Suprapubic skin (tissue), 4 donors: Measurements from ENCODE around the gene NFATC2. TPM values are rescaled to one million over a fixed set of nuclear protein-coding genes. Genes with fewer than 3 reads are reported as not detected.

Source experiments
- DNase-seq, 2 donors: peaks; one replicate each; pipeline ENCODE4 v3.0.0-alpha.2; 2019; ENCODE audit warnings: low spot score in 2 of 2
- H3K27ac ChIP-seq: fragments of 200-600 bp; sonication (generic); one replicate; pipeline ENCODE4 v1.5.1; 2019
- H3K27me3 ChIP-seq: fragments of 200-600 bp; sonication (generic); one replicate; pipeline ENCODE4 v1.5.1; 2019
- H3K36me3 ChIP-seq: fragments of 200-600 bp; sonication (generic); one replicate; pipeline ENCODE4 v1.5.1; 2019
- H3K4me1 ChIP-seq: fragments of 200-600 bp; sonication (generic); one replicate; pipeline ENCODE4 v1.5.1; 2019
- H3K4me3 ChIP-seq: fragments of 200-600 bp; sonication (generic); one replicate; pipeline ENCODE4 v1.5.1; 2019; ENCODE audit warnings: mild to moderate bottlenecking
- H3K9me3 ChIP-seq: fragments of 200-600 bp; sonication (generic); one replicate; pipeline ENCODE4 v1.5.1; 2019
- EP300 ChIP-seq: sonication (generic); formaldehyde crosslinking; IDR thresholded peaks from one replicate; pipeline ENCODE4 v1.6.1; 2017; ENCODE audit warnings: antibody characterized with exemption
- POLR2A ChIP-seq, 2 donors: fragments of 450-650 bp; IDR thresholded peaks; one replicate each; pipeline ENCODE4 v1.6.1; 2017; ENCODE audit warnings: antibody characterized with exemption in 2 of 2, mild to moderate bottlenecking in 2 of 2, moderate library complexity in 2 of 2
- POLR2AphosphoS5 ChIP-seq, 3 donors: sonication (generic); formaldehyde crosslinking; IDR thresholded peaks; one replicate each; pipeline ENCODE4 v1.6.1; 2017; ENCODE audit warnings: antibody characterized with exemption in 3 of 3
- WGBS: methylation state at CpG from one replicate; pipeline ENCODE4 v1.1.5; 2018; 5-methylcytosine and 5-hydroxymethylcytosine counted together
- total RNA-seq, 4 donors: library from RNA; depleted of rRNA; stranded (reverse); fragments of >200 nt; gene quantifications; one replicate each; pipeline ENCODE4 v1.1.0, GENCODE V29; 2016
- TF ChIP-seq, protein P1 (sequence below), 2 donors: fragments of 200-600 bp in 1 of 2; fragments of 450-650 bp in 1 of 2; sonication (generic) in 1 of 2; IDR thresholded peaks; one replicate each; pipeline ENCODE4 v1.5.1; 2016 to 2019; ENCODE audit warnings: antibody characterized with exemption in 2 of 2, mild to moderate bottlenecking in 1 of 2, moderate library complexity in 1 of 2

Gene NFATC2
- total RNA-seq, 4 donors from 2014 or later, result 5.4 to 15.7 (median 8.4) TPM

DNA sequence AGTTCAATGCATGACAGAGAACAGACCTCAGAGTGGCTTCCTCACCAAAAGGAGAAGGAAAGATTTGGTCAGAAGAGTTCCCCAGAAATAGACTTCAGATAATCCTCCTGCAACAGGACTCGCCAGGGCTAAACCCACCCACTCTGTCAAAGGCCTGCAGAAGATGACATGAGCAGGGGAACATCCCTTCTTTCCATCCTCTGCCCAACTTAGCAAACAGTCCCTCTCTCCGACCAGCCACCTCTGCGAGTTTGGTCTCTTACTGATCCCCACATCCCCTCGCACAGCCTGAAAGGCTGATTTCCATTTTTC, 7.5 kb downstream of the NFATC2 start:
- DNase-seq, result no peak
- Histone ChIP-seq H3K27me3 (no peaks in the 10 kb centered on the region), H3K4me1 (peaks cover 23% of the 10 kb centered on the region), H3K9me3 (no peaks in the 10 kb centered on the region), H3K36me3 (no peaks in the 10 kb centered on the region), H3K27ac (no peak overlapping the region), H3K4me3 (no peak overlapping the region)
- WGBS, result 85% methylated on average over 4 of the region's 4 CpGs
- TF ChIP-seq POLR2AphosphoS5 (IDR thresholded peaks at IDR 0.05) (no peak), EP300 (no peak), POLR2A (IDR thresholded peaks at IDR 0.05) (no peak)
- TF ChIP-seq, protein P1, sequence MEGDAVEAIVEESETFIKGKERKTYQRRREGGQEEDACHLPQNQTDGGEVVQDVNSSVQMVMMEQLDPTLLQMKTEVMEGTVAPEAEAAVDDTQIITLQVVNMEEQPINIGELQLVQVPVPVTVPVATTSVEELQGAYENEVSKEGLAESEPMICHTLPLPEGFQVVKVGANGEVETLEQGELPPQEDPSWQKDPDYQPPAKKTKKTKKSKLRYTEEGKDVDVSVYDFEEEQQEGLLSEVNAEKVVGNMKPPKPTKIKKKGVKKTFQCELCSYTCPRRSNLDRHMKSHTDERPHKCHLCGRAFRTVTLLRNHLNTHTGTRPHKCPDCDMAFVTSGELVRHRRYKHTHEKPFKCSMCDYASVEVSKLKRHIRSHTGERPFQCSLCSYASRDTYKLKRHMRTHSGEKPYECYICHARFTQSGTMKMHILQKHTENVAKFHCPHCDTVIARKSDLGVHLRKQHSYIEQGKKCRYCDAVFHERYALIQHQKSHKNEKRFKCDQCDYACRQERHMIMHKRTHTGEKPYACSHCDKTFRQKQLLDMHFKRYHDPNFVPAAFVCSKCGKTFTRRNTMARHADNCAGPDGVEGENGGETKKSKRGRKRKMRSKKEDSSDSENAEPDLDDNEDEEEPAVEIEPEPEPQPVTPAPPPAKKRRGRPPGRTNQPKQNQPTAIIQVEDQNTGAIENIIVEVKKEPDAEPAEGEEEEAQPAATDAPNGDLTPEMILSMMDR (IDR thresholded peaks at IDR 0.05), result no peak

- Histone ChIP-seq H3K36me3 (no peaks in the 10 kb centered on the region), H3K4me3 (no peak overlapping the region), H3K27ac (peak overlapping the region; percentile 80), H3K4me1 (peaks cover 26% of the 10 kb centered on the region), H3K9me3 (no peaks in the 10 kb centered on the region), H3K27me3 (no peaks in the 10 kb centered on the region)
- 86% methylated on average over 17 of the region's 19 CpGs for WGBS
- no peak for DNase-seq
- no peak for TF ChIP-seq POLR2A (IDR thresholded peaks at IDR 0.05)
- TF ChIP-seq EP300, result no peak
- TF ChIP-seq, protein P1 (IDR thresholded peaks at IDR 0.05), result no peak
- no peak for TF ChIP-seq POLR2AphosphoS5 (IDR thresholded peaks at IDR 0.05)
Measured at GRCh38 chr20:51533291-51534172, 9.0 kb downstream of the NFATC2 start.

DNA sequence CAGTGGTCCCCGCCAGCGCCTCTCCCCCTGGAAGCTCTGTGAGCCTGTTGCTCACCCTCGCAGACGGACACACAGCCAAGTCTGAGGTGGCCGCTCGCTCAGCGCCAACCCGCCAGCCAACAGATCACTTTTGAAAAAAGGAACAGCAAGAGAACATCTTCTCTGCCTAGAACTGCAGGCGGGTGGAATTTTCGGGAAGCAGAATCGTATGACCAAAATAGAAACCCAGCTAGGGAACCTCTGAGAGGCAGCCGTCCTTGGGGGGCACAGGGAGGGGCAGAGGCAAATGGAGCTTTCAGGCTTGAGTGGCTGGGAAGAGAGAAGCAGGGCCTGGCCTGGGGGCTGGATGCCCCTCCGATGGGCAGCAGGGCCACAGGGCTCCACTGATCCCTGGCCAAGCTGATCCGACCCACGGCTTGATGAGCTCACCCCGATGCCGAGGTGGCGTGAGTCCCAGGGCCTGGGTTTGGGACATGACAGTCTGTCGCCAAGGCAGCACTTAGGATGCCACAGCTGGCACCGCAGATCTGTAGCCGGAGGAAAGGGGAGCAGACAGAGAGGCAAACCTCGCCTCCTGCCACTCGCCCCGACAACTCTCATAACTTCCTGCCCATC, 9.8 kb downstream of the NFATC2 start:
- Histone ChIP-seq H3K9me3 (no peaks in the 10 kb centered on the region), H3K4me1 (peaks cover 27% of the 10 kb centered on the region), H3K27me3 (no peaks in the 10 kb centered on the region), H3K4me3 (no peak overlapping the region), H3K36me3 (no peaks in the 10 kb centered on the region), H3K27ac (peak overlapping the region; percentile 80)
- no peak for TF ChIP-seq POLR2AphosphoS5 (IDR thresholded peaks at IDR 0.05)
- TF ChIP-seq POLR2A (IDR thresholded peaks at IDR 0.05), result no peak
- TF ChIP-seq EP300, result no peak
- TF ChIP-seq, protein P1 (IDR thresholded peaks at IDR 0.05), result no peak
- WGBS, result 51% methylated on average over 24 of the region's 24 CpGs
- DNase-seq, result no peak

DNA sequence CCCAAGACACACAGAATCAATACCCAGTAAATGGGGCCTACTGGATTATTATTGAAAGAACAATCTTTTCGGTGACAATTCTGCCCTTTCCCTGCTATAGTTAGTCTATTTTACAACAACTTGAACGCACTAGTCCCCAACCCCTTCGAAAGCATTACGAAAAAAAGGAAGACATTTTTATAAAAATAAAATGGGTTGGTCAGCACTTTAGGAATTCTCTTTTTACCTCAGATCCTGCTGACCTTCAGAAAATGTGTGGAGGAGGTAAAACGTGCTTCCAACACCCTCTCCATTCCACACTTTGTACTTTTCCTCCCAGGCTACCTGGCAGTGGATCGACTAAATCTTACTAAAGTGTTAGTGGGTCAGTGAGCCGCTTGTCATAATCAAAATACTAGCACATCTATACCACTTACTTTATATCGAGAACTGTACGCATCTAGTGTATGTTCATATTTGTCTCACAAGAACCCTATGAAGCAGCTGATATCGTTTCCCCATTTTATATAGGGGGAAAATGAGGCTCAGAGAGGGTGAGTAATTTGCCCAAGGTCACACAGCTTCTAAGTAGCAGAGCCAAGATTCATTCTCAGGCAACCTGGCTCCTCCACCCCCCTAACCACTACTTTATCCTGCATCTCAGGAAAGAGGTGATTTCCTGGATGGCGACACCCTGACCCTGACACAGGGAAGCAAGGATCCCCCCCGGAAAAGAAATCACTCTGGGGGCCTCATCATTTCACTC, 10.6 kb downstream of the NFATC2 start:
- no peak for DNase-seq
- H3K27ac ChIP-seq, result peak overlapping the region; percentile 80
- TF ChIP-seq EP300, result no peak
- no peak for TF ChIP-seq POLR2A (IDR thresholded peaks at IDR 0.05)
- no peak for TF ChIP-seq POLR2AphosphoS5 (IDR thresholded peaks at IDR 0.05)
- TF ChIP-seq, protein P1 (IDR thresholded peaks at IDR 0.05), result no peak
- no peak overlapping the region for H3K4me3 ChIP-seq
- H3K36me3 ChIP-seq, result no peaks in the 10 kb centered on the region
- H3K4me1 ChIP-seq, result peaks cover 27% of the 10 kb centered on the region
- no peaks in the 10 kb centered on the region for H3K27me3 ChIP-seq
- WGBS, result 85% methylated on average over 12 of the region's 12 CpGs
- H3K9me3 ChIP-seq, result no peaks in the 10 kb centered on the region
